GM18909 (cell line): ENCODE data around the gene STXBP6.
"Not testable (repeated sequence)": the region's sequence is repeated elsewhere in the genome, so short reads cannot be mapped to it uniquely, and the experiment has no call there.

Experiments used
- ATAC-seq: cut with Tn5 transposase; IDR thresholded peaks from one replicate; pipeline ENCODE4 v1.9.1; 2021; ENCODE audit warnings: mild to moderate bottlenecking; ENCODE audit not compliant: unreplicated experiment, poor library complexity

The STXBP6 gene

DNA sequence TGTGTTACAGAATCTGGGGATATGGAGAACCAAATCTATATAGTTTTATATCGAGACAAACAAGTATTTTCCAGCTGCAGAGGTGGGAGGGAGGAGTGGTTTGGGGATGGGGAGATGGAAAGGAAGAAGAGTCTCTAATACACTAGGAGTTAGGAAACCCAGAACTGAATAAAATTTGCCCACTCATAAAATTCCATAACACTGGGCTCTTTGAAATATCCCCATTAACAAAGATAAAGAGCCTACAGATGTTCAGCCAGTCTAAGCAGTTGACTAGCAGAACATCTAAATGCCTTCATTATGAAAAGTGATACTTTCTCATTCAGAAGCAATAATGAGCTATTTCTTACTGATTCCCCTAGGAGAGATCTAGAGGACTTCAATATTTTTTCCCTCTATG lies 264.2 kb downstream of the STXBP6 start:
- no peak for ATAC-seq

GRCh38 chr14:24784981-24785380 lies 265.0 kb downstream of the STXBP6 start:
- no peak for ATAC-seq

GRCh38 chr14:24783791-24784190 lies 266.2 kb downstream of the STXBP6 start:
- ATAC-seq = no peak

- no peak for ATAC-seq
Observed at GRCh38 chr14:24780281-24780680, 269.7 kb downstream of the STXBP6 start.

- no peak for ATAC-seq
Observed at GRCh38 chr14:24777678-24778077, 272.3 kb downstream of the STXBP6 start.

DNA sequence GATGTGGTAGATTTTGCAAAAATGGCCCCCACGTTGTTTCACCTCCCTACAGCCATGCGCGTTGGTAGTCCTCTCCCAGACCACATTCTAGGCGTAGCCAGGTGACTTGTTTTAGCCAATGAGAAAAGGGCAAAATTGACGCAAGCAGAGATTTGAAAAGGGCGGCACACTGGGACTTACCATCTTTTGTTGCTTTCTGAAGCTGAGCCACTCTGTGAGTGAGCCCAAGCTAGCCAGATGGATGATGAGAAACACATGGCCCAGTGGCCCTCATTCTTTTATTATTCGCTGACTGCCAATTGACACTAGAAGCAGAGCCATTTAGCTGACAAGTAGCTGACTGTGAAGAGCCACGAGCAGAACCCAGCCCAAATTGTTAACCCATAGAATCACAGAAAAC lies 274.0 kb downstream of the STXBP6 start:
- ATAC-seq = no peak

DNA sequence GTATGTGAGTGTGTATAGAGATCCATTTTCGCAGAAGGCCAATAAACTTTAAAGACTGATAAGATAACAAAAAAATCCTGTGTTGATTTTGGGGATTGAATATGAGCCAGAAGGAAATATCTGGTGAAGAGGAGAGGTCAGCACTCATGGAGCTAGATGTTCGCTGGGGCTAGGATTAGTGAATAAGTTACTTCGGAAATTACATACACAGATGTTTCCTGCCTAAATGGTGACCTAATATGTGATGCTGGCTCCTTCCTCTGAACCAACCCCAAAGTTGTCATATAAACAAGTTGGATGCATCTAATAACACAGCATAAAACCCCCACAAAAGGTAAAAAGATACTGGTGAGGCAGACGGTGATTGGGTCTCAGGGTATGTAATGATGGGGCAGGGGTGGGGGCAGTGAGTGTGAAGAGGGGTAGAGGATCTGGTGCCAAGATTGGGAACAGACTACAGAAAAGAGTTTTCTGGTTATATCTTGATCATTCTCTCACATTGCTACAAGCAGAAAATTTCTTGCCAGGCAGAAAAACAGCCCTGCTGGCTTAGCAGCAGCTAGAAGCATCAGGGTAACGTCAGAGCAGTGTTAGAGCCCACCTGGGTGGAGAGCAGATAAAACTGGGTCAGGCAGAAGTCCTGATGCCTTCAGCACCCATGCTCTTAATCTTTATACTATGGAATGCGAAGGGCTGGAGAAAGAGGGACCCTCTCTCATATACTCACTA lies 275.6 kb downstream of the STXBP6 start:
- no peak for ATAC-seq

- not testable (repeated sequence) for ATAC-seq
Observed at GRCh38 chr14:24773564-24773963, 276.4 kb downstream of the STXBP6 start.

GRCh38 chr14:24766434-24766833 lies 283.5 kb downstream of the STXBP6 start:
- ATAC-seq = no peak

DNA sequence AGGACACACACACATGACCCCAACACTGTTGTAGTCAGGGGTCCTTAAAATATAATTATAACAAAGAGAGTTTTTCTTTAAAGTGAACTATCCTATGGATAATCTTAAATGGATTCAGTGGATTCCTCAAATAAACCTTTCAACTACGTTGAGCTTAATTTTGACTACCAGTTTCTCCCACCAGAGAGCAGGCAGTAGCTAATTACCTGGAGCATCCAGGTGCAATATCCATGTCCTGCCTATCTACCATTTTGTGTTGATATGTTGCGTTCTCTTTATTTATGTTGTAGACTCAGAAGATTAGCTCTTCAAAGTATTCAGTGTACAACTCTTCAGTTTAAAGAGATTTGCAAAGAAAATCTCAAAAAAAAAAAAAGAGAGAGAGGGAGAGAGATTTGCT lies 288.8 kb downstream of the STXBP6 start:
- ATAC-seq = no peak
